Testis (tissue), 3 donors: Measurements from ENCODE around the gene ANGEL2. TPM values are rescaled to one million over a fixed set of nuclear protein-coding genes. Genes with fewer than 3 reads are reported as not detected.

Experiments
- DNase-seq: peaks from one replicate; pipeline ENCODE4 v3.0.0-alpha.2; 2019
- H3K27ac ChIP-seq, 2 donors: fragments of 200-600 bp; sonication (generic); one replicate each; pipeline ENCODE4 v1.5.1; 2019
- H3K27me3 ChIP-seq: fragments of 200-600 bp; sonication (generic); one replicate; pipeline ENCODE4 v1.5.1; 2019
- H3K36me3 ChIP-seq: fragments of 200-600 bp; sonication (generic); one replicate; pipeline ENCODE4 v1.5.1; 2017; ENCODE audit warnings: low read depth; ENCODE audit errors: missing control alignments
- H3K4me1 ChIP-seq: fragments of 200-600 bp; sonication (generic); one replicate; pipeline ENCODE4 v1.5.1; 2019
- H3K4me3 ChIP-seq, 2 donors: fragments of 200-600 bp; sonication (generic); one replicate each; pipeline ENCODE4 v1.5.1; 2017 to 2019
- H3K9me3 ChIP-seq: fragments of 200-600 bp; sonication (generic); one replicate; pipeline ENCODE4 v1.5.1; 2017
- CTCF ChIP-seq, 3 experiments: fragments of 450-650 bp in 2 of 3; fragments of 200-600 bp in 1 of 3; sonication (generic) in 1 of 3; IDR thresholded peaks; one replicate each; pipeline ENCODE4 v1.5.1; 2016 to 2019; ENCODE audit warnings: antibody characterized with exemption in 3 of 3, mild to moderate bottlenecking in 2 of 3, moderate library complexity in 1 of 3
- POLR2A ChIP-seq: fragments of 450-650 bp; IDR thresholded peaks from one replicate; pipeline ENCODE4 v1.6.1; 2017; ENCODE audit warnings: antibody characterized with exemption, mild to moderate bottlenecking, moderate library complexity
- WGBS, 2 donors: methylation state at CpG; one replicate each; pipeline ENCODE4 v1.1.5; 2018; 5-methylcytosine and 5-hydroxymethylcytosine counted together
- intact Hi-C: fragments of 100-400 bp; cut with DNase I; formaldehyde crosslinking; loops from one replicate; pipeline ENCODE4 v1.15.1; 2023; ENCODE audit warnings: low total_unique reads
- polyA plus RNA-seq: library from polyadenylated mRNA; stranded (reverse); fragments of 350-450 nt; fragmentation: Illumina TruSeq; extraction: RNeasy Lipid Tissue Mini Kit (QIAGEN cat#74804); gene quantifications from one replicate; pipeline ENCODE4 v1.2.3, GENCODE V29; 2014; ENCODE audit warnings: low read depth, low replicate concordance; ENCODE audit not compliant: insufficient read depth
- total RNA-seq, 2 donors: library from RNA; depleted of rRNA; stranded (reverse); fragments of >200 nt; gene quantifications; one replicate each; pipeline ENCODE4 v1.2.3, GENCODE V29; 2016

ANGEL2 gene
- total and polyA plus RNA-seq, 3 donors from 2014 or later, result 20.3 to 63.1 (median 49.1) TPM

DNA sequence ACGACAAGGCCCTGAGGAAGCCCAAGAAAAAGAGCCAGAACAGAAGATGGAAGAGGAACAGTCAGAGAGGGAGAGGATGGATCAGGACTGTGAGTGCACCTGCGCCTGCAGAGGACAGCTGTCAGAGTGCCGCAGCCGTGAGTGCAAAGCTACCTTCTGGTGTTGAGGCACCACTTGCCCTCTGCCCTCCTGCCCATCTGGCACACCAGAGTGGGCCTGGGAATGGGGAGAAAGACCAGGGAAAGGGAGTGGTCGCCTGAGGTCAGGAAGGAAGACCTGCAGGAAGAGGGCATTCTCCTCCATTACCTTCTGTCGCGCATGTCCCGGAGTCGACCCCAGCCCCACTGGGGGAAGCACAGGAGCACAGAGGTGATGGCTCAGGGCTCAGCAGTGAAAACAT, 39.1 kb downstream of the ANGEL2 start:
- no peaks in the 10 kb centered on the region for H3K36me3 ChIP-seq
- no peaks in the 10 kb centered on the region for H3K9me3 ChIP-seq
- no peak overlapping the region for H3K27ac ChIP-seq
- TF ChIP-seq POLR2A, result no peak
- TF ChIP-seq CTCF (IDR thresholded peaks at IDR 0.05), result no peak
- no peak overlapping the region for H3K4me3 ChIP-seq
- H3K4me1 ChIP-seq, result no peaks in the 10 kb centered on the region
- intact Hi-C loops, result no loop called here
- 88 to 93% methylated on average over 9 of the region's 9 CpGs for WGBS, 2 donors
- DNase-seq, result no peak
- H3K27me3 ChIP-seq, result no peaks in the 10 kb centered on the region

DNA sequence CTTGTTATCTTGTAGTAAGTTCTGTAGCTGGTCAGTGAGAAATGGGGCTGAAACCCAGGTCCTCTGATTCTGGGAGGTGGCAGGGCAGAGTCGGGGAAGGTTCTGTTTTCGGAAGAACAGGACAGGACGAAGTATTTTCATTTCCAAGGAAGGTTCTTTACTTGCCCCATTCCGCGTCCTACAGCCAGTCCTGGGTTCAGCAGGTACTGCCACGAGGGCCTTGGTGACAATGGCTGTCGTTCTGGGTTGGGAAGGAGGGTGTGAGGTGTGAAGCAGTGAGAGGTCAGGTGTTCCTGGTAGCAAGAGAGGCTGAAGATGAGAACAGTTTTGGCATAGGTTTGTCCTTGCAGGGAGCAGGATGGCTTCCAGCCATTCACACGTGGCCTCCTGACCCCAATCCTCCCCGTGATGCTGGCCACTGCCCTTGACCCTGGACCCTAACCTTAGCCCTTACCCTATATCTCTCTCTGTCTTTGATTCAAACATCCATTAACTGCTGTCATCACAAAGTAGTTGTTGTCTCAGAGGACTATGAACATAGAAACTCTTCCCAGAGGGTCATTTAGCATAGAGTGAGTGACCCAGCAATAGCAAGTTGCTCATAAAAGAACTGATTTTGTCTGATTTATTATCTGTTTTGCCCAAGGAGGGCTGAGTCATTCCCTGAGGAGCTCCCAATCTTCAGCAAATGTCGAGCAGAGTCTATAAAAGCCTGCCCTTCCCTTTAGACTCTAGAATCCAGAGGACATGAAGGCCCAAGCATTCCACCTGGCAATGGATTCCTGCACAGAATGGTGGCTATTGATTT, 40.4 kb downstream of the ANGEL2 start:
- Histone ChIP-seq H3K4me3 (no peak overlapping the region), H3K27me3 (no peaks in the 10 kb centered on the region), H3K27ac (no peak overlapping the region), H3K9me3 (no peaks in the 10 kb centered on the region), H3K36me3 (no peaks in the 10 kb centered on the region), H3K4me1 (no peaks in the 10 kb centered on the region)
- no peak for TF ChIP-seq CTCF (IDR thresholded peaks at IDR 0.05)
- no peak for TF ChIP-seq POLR2A
- intact Hi-C loops, result no loop called here
- WGBS, 2 donors, result 86 to 88% methylated on average over 10 of the region's 10 CpGs
- DNase-seq, result no peak

- DNase-seq, result no peak
- Histone ChIP-seq H3K4me3 (no peak overlapping the region), H3K4me1 (no peaks in the 10 kb centered on the region), H3K27ac (no peak overlapping the region), H3K27me3 (no peaks in the 10 kb centered on the region), H3K9me3 (no peaks in the 10 kb centered on the region), H3K36me3 (no peaks in the 10 kb centered on the region)
- intact Hi-C loops, result no loop called here
- TF ChIP-seq POLR2A (no peak), CTCF (IDR thresholded peaks at IDR 0.05) (no peak)
- 83 to 92% methylated on average over 6 of the region's 6 CpGs for WGBS, 2 donors
Measured at GRCh38 chr1:212974711-212975110, 41.0 kb downstream of the ANGEL2 start.

DNA sequence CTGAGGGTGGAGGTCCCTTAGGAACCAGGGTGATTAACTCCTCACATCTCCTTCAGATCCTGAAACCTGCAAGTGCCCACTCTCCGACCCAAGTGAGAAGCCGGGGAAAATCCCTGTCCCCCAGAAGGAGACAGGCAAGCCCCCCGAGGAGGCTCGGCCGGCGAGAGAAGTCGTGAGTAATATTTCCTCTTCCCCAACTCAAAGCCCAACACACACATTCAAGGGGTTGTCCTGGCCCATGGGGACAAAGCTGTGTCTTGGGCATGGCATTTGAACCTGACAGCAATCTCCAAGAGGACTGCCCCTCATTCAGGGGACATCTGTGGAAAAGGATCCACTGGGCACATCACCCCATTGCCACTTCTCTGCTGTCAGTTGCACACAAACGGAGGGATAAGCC, 41.8 kb downstream of the ANGEL2 start:
- Histone ChIP-seq H3K9me3 (no peaks in the 10 kb centered on the region), H3K27me3 (no peaks in the 10 kb centered on the region), H3K27ac (no peak overlapping the region), H3K4me1 (no peaks in the 10 kb centered on the region), H3K4me3 (no peak overlapping the region), H3K36me3 (no peaks in the 10 kb centered on the region)
- no peak for DNase-seq
- no peak for TF ChIP-seq POLR2A
- no peak for TF ChIP-seq CTCF (IDR thresholded peaks at IDR 0.05)
- intact Hi-C loops, result no loop called here
- 93 to 94% methylated on average over 8 of the region's 8 CpGs for WGBS, 2 donors

DNA sequence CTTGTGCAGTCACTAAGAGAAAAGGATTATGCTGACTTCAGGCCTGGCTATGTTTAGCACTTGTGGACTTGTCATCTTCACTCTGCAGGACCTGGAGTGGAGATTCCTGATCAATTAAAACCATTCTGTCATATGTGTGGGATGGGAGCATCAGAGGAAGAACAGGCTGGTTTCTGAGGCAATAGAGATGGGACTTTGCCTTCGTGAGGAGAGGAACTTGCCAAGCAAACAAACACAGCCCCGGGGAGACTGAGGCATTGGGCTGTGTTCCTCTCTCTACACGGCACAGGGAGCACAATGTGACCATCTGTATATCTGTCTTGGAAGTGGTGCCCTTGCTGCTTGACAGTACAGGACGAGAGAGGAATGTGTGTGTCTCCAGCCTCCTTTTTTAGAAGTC, 42.2 kb downstream of the ANGEL2 start:
- Histone ChIP-seq H3K4me1 (no peaks in the 10 kb centered on the region), H3K36me3 (no peaks in the 10 kb centered on the region), H3K27ac (no peak overlapping the region), H3K9me3 (no peaks in the 10 kb centered on the region), H3K27me3 (no peaks in the 10 kb centered on the region), H3K4me3 (no peak overlapping the region)
- no peak for TF ChIP-seq CTCF (IDR thresholded peaks at IDR 0.05)
- TF ChIP-seq POLR2A, result no peak
- DNase-seq, result no peak
- WGBS, 2 donors, result 95 to 100% methylated on average over 3 to 4 of the region's 4 CpGs
- intact Hi-C loops, result no loop called here
